ENCODE measurements around the gene MPP4.

The MPP4 gene, protein sequence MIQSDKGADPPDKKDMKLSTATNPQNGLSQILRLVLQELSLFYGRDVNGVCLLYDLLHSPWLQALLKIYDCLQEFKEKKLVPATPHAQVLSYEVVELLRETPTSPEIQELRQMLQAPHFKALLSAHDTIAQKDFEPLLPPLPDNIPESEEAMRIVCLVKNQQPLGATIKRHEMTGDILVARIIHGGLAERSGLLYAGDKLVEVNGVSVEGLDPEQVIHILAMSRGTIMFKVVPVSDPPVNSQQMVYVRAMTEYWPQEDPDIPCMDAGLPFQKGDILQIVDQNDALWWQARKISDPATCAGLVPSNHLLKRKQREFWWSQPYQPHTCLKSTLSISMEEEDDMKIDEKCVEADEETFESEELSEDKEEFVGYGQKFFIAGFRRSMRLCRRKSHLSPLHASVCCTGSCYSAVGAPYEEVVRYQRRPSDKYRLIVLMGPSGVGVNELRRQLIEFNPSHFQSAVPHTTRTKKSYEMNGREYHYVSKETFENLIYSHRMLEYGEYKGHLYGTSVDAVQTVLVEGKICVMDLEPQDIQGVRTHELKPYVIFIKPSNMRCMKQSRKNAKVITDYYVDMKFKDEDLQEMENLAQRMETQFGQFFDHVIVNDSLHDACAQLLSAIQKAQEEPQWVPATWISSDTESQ

DNA sequence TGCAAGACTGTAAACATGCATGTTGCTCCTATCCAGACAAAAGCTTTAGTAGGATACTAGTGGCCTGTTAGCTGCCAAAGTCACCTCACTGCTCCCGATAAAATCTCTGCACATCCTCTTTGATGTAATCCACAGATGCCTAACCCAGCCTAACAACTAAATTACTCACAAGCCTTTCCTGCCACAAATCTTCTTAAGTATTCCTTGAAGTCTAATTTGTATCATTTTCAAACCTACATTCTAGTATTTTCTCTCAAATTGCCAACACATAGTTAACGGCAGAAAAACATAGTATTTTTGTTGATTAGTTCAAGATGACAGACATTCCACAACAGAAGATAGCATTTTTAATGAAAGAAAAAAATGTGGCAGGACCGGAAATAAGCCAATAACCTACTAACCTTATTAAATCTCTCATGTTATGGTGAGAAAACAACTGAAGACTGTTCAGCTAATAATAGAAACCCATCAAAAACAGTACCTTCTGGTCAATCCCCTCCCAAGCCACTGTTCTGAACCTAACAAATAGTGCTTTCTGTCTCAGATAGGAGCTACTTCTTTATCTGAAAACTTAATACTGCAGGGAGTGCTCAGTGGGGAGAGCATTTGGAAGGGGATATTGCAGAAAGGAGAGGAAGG, at the start of gene MPP4:
MPP4 (minus strand) TSS at position 57 of the 639 bp plus-strand sequence. CDS start 4,690 bp downstream, outside the sequence.
- no peak for DNase-seq

DNA sequence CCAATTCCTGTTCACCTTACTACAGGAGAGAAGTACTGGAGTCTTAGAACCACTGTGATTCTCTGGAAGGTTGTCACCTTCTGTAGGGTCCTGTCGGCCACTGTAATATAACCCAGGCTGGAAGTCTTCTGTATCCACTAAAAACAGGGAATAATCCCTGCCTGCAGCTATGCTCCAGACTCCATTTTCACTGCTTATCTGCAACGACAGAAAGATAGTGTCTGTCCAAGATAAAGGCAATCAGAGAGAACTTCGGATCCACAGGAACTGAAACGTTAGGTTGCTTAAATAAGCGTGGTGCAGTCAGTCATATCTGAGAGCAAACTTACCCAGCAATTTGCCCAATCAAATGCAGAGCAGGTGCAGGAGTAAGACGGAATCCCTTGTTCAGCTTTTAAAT, 48.1 kb upstream of the MPP4 start:
- no peak for DNase-seq

DNA sequence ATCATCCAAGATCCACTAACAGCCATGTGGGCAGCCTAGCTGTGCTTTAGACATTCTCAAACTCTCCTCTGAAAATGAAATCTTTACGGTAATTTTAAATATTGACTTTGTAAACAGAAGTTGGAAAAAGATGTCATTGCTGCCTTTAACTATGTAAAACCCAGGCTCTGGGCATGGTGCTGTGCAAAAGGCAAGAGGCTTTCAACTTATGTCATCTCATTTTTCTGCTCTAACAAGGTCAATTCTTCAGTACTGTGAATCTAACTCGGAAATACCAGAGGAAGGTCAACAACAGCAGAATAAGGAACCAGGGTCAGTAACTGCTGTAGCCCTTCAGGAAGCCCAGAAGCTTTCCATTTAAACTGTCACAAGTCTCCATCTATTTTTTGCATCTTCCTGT, 37.0 kb upstream of the MPP4 start:
- no peak for DNase-seq

DNA sequence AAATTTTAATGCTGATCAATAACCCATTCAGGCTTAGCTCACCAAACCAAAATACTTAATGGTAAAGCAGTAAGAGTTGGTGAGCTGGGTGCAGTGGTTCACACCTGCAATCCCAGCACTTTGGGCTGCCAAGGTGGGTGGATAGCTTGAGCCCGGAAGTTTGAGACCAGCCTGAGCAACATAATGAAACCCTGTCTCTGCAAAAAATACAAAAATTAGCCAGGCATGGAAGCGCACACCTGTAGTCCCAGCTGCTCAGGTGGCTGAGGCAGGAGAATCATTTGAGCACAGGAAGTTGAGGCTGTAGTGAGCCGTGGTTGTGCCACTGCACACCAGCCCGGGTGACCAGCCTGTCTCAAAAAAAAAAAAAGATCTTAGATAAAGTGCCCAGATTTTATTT, 35.7 kb upstream of the MPP4 start:
- DNase-seq = no peak

DNA sequence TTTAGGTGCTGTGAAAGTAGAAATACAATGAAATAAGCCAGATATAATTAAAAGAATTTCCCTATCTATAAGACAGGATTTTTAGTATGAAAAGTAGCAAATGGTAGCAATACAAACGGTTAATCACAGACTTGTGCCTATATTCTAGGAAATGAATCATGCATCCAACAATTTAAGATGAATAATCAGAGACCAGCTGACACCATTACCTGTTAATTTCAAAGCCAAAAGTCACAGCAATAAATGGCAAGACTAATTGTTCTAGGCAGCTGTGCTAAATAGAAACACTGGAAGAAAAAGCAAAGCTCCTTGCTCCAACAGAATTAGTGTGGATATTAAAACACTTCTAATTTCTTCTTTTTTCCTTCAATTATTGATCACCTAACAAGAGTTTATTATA, 35.1 kb upstream of the MPP4 start:
- no peak for DNase-seq

DNA sequence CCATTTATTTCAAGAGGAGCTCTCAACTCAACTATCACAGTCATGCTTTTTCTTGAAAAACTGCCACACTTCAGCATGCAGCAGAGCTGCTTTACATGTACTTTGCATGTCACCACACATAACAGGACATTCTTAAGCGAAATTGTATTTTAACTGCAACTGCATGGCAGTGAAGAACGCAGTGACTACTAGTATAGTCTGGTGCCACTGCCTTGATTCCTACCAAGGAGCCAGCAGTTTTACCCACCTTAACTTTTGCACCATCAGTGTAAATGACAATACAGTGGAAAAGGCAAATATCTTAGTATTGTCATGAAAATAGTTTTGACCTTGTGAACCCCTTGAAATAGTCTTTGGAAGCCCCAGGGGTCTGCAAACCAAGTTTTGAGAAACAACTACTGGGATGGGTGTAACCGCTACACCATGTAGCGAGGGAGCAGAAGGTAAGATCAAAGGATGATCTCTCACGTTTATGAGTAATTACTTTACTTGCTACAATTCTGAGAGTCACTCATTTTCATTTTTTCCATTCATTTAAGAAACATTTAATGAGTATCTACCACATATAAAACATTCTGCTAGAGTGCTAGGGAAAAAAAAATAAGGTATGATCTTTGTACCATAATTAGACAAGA, 32.3 kb upstream of the MPP4 start:
- DNase-seq = no peak

DNA sequence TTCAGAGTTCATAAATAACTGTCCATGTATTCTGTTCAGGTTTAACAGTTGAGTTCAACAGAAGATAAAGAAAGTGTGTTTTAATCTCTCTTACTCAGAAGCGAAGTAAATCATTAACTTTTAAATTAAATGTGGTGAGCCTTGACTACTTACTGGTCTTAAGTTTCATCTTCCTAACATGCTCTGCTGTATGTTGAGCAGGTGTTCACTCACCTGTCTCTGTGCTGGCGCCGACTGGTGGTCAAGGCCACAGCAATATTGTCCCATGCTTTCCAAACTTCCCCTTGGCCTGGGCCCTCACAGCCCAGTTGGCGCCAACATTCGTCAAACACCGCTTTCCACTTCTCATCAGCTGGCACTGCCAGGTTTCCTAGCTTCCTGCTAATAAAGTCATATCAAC, 17.0 kb upstream of the MPP4 start:
- no peak for DNase-seq

DNA sequence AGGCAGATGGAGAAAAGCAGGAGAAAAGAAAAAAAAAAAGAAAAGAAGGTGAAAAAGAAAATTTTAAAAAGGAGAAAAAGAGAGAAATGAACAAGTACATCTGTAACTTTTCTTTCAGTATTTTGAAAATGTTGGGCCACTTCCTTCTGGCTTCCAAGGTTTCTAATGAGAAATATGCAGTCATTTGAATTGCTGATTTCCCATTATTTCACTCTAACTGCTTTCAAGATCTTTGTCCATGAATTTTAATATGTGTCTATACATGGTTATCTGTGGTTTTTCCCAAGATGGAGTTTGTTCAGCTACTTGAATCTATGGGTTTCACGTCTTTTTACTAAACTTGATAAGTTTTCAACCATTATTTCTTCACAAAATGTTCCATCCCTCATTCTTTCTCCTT, 14.3 kb upstream of the MPP4 start:
- no peak for DNase-seq

DNA sequence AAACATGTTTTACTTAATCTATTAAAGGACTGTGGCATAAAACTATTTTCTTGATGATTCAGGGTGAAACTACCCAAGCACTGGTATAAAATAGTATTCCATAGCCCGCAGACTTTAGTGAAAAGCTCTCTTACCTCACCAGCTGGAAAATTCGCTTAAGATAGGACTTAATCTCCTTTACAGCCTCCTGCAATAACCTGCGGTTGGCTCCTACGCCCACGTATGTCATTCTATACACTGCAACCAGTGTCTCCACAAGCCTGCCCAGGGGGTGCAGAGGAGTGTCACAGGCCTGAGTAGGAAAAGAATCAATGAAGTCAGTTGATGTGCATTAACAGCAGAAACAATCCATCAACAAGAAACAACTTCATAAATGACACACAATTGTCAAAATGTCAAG, 11.3 kb upstream of the MPP4 start:
- DNase-seq = no peak

DNA sequence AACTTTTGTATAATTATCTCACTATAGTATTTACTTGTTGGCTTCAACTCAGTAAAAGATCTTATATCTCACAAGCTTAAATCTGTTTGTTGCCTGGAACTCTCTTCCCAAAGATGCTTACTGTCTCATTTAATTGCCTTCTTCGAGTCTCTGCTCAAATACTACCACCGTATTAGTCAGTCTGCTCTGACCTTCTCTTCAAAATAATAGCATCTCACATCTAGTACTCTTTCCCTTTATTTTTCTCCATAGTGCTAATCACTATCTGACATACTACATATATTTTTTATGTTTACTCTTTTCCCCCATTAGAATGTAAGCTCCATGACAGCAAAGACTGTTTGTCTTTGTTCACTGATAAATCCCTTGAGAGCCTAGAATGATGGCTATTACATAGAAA, 10.6 kb upstream of the MPP4 start:
- no peak for DNase-seq

DNA sequence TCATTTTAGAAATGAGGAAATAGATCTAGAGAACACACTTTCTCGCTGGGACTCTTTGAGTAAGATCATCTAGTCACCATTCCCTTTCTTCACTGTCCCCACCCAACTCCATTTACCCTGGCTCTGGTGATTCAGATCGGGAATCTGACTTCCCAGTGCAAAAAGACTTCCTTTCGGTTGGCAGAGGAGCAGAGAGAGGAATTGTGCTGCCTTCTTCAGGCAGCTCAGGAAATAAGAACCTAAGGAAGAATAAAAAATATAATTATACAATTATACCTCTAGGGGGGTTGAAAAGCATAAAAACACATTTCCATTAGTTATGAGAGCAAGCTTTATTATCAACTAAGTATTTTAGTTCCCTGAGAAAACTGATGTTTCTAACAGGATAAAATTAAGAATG, 9.3 kb upstream of the MPP4 start:
- no peak for DNase-seq

DNA sequence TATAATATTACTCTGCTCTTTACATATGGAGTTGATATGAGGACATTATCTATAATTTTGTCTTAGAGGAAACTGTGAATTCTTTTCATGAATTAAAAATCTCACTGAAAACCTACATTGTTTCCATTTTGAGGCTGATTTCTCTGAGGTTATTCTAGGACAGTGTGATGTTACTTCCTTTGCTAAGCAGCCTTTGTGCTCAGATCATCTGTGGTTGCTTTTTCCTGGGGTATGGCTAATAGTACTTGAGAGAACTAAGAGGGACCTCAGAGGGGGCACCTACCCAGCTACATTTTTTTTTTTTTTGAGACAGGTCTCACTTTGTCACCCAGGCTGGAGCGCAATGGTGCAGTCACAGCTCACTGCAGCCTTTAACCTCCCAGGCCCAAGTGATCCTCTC, 8.7 kb upstream of the MPP4 start:
- no peak for DNase-seq

DNA sequence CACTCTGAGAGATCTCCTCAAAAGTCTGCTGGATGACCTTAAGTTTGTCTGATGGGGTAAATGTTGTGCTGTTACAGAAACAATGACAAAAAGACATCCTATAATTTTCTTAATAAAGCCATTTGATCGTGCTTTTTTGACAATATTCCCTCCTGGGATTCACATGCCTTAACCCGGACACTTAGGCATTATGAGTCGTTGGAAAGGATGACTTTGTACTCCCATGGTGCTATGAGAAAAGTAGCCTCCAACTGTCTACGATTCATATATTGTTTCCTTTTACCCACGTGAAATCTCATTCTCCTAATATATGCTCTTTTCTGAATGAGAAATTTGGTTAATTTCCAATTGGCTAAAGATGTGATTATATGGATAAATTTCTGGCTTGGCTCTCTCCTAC, 6.1 kb upstream of the MPP4 start:
- DNase-seq = no peak

DNA sequence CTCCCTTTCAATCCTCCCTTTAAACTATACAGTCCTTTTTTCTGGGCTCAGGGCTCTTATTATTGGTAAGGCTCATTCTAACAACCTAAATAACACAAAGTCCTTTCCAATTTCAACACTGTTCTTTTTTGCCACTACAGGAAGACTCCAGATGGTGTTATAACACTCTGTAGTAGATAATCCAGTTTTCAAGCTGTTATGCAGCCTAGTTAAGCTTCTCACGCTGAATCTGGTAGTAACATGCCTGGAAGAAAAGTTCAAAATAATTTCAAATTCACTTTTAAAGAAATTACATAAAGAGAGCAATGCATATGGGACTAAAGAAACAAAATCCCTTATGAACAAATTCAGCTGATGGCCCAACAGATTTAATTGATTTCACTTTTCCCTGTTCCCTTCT, 3.2 kb upstream of the MPP4 start:
- no peak for DNase-seq

DNA sequence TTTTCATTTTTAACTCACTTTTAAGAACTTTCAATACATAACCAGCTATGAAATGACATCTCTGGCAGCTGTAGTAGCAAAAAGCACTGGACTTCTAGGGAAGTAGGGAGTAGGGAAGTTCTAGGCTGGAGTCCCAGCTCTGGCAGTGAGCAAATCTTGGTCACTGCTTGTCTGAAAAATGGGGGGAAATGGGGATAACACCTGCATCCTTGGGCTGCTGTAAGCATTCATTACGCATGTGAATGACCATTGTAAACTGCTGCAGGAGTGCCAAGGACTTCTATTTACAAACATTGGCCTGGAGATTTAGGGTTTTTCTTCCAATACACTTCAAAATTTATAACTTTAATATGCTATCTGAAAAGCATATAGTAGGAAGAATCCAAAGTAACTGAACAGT, 972 bp upstream of the MPP4 start:
- DNase-seq = no peak

DNA sequence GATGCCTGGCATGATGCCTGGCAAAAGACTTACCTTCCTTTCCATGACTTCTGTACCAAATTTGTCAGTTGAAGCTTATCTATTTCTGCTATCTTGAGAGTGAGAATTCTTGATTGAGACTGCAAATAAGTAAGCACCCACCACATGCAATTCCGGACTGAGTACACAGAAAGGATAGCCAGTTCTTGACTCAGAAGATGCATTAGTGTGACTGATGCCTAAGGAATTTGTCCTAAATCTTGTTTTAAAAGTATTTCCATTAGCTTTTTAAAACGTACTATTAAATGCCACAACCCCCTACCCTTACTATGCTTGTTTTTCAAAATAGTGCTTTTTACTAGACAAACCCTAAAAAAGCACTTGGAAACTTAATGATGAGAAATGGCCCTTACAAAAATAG, 545 bp downstream of the MPP4 start:
- no peak for DNase-seq

DNA sequence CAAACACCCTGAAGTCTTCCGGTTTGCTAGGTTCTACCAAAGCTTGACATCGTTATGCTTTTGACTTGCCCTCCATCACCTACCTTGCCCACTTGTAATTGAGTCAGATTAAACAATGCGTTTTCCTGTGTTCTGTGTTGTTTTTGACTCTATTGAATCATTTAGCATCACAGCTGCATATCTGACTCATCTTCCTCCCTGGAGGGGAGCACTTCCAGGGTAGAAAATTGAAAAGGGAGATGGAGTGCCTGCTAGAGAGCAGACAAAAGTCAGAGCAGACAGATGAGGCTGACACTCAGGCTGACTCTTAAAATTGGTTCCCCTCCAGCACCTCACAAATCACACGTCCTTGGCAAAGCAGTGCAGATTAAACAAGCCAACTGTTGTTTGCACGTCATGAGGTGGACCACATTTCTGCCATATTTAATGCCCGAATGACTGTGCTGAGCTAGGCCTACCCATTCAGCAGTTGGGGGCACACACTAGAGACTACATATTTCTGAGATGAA, 2.2 kb downstream of the MPP4 start:
- peak in 2 of 56 donors; percentile 7 to 19 for DNase-seq

DNA sequence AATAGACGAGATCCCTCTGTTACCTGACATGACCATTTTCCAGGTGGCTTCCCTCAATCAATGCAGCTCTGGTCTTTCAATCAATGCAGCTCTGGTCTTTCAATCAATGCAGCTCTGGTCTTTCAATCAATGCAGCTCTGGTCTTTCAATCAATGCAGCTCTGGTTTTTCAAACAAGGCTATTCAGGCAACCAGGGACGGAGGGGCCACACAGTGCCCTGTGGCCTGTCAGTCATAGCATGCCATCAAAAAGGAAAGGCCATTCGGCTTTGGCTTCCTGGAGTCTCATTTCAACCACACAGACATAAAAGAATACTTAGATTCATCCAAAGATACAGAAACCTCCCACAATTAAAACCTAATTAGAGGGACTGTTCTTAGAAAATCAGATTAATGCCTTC, 13.3 kb downstream of the MPP4 start:
- DNase-seq = no peak

DNA sequence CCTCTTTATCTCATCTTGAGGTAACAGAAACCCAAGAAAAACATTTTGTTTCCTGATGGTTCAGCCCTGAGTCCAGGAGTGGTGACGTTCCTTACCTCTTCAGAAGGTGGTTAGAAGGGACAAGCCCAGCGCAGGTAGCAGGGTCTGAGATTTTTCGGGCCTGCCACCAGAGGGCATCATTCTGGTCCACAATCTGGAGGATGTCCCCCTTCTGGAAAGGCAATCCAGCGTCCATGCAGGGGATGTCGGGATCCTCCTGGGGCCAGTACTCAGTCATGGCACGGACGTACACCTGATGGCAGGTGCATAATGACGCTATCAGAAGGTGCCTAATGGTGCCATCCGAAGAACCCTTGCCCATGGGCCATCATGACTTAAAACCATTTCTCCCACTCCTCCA, 17.7 kb downstream of the MPP4 start:
- no peak for DNase-seq

DNA sequence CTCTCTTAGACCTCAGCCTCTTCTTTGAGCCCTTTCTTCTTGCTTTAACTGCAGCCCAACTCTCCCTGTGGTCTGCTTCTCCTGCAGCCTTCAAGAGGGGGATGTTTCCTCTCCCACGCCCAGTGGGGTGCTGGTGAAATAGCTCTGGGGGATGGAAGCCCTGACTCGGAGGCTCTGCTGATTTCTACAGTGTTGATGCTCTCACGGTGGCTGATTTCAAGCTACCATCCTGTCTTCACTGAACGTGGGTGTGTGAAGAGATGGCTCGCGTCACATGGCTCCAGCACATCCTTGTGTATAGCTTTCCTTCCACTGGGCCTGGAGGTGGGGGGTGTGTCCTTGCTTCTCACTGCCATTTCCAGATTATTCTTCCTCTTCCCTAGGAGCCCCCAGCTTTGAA, 20.0 kb downstream of the MPP4 start:
- DNase-seq = peak in 10 of 56 donors; percentile 1 to 42 (median 12)

DNA sequence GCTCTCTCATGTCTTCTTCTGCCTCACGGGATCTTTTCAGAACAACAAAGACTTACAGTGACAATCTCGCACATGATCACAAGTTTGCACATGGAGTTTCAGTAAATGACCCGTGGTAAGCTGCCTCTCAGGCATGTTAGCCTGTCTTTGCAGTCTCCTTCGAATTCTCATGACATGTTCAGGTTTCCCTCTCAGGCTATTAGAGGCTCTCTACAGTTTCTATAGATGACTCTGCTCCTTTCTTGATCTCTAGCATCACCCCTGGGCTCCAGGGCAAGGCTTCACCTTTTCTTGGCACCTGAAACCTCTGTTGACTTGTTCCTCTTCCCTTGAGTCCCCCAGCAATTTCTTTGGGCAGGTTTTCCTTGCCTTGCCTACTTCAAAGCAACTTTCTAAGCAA, 23.0 kb downstream of the MPP4 start:
- DNase-seq = no peak

DNA sequence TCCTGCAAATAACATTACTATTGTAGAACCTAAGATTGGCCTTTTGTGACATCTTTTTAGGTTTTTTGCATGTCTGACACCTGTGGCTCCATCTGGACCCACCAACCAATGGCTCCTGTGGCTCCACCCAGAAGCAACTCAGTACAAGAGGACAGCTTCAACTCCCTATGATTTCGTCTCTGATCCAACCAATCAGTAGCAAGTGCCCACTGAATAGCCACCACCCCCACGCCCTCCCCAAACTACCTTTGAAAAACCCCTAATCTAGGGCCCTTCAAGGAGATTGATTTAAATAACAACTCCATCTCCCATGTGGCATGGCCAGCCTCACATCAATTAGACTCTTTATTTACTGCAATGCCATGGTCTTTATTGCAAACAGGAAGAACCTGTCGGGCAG, 23.6 kb downstream of the MPP4 start:
- DNase-seq = no peak
